Activated CD4-positive, alpha-beta T cell treated with anti-CD3 and anti-CD28 coated beads for 48 hours (primary cell): ENCODE measurements around the gene STMN3.

ENCODE experiments used
- DNase-seq: peaks from one replicate; pipeline ENCODE4 v3.0.0-alpha.2; 2020

Gene STMN3

DNA sequence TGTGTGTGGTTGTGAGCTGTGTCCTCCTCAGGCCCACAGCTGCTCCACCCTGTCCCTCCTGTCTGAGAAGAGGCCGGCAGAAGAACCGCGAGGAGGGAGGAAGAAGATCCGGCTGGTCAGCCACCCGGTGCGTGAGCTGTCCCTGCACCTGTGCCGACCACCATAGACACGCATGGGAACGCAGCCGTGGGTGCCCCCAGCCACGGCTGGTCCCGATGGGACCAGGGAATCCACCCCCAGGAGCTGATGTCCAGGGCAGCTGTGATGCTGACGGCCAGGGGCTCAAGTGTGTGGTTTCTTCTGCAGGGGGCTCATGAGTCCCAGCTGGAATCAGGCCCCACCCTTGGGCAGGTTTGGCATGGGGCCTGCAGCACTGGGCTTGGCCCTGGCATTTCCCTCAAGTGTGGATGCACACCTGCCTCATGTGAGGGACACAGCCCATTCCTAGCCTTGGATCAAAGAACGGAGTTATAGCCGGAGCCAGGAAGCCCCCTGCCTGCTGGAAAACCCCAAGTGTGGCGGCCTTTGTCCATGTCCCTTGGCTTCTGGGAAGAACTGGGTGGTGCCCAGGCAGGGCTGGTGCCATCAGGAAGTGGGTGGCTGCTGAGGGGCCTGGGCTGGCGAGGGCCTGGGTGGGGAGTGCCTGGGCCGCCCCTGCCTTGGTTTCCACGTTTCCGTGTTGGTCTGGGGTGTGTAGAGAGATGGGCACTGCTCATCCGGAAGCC lies 38.6 kb upstream of the STMN3 start:
- DNase-seq, result no peak

DNA sequence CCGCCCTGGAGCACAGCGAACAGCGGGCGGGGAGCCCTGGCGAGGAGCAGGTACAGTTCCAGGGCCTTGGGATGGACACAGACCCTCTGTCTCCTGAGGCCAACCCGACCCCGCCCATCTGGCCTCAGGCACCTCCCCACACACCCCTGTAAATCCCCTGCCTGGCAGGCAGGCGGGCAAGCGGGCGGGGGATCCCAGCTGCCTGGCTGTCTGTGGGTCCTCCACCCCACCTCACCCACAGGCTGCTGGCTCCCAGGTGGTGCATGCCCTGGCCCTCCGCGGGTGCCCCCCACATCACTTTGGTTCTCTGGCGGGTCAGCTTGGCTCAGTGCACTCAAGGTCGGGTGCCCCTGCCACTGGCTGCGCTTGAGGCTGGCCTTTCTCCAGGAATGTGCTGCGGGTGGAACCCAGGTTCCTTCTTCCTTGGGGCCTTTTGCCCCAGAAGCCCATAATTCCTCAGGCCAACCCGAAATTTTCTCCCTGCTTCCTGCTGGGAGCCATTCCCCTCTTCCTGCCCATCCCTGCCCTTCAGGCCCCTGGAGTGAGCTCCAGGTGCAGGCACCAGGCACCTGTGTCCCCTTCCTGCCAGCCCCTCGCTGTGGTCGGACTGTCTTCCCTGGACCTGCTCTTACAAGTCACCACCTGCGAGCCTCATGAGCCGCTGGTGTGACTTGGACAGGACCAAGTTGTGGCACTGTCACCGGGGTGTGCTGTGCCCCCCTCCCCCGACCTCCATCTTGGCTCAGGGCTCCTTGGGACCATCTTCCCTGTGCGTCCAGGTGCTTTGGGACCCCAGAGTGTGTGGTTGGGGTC lies 37.9 kb upstream of the STMN3 start:
- DNase-seq, result no peak

DNA sequence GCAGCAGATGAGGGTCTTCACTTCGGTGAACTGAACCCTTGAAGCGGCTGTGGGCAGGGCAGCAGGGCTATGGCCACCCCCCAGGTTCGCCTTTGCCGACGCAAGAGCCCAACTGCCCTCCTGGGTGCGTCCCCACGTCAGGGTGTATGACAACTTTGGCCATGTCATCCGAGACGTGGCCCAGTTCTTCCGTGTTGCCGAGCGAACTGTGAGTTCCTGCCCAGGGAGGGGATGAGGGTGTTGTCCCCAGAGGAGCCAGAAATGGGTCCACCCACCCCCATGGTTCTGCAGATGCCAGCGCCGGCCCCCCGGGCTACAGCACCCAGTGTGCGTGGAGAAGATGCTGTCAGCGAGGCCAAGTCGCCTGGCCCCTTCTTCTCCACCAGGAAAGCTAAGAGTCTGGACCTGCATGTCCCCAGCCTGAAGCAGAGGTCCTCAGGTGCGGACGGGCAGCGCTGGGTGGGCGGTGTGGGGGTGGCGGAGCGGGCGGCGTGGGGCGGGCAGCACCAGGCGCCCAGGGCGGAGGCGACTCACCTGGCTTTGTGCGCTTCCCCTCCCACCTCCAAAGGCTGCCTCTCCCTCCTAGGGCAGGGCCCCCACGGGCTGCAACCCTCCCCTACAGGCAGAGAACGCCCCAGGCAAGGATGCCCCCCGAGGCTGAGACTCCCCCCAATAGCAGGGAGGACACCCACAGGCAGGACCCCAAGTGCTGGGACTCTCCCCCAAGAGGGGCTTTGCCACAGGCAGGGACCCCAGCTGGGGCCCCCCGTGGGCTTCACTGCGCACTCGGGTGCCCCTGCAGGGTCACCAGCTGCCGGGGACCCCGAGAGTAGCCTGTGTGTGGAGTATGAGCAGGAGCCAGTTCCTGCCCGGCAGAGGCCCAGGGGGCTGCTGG lies 37.0 kb upstream of the STMN3 start:
- DNase-seq, result no peak

DNA sequence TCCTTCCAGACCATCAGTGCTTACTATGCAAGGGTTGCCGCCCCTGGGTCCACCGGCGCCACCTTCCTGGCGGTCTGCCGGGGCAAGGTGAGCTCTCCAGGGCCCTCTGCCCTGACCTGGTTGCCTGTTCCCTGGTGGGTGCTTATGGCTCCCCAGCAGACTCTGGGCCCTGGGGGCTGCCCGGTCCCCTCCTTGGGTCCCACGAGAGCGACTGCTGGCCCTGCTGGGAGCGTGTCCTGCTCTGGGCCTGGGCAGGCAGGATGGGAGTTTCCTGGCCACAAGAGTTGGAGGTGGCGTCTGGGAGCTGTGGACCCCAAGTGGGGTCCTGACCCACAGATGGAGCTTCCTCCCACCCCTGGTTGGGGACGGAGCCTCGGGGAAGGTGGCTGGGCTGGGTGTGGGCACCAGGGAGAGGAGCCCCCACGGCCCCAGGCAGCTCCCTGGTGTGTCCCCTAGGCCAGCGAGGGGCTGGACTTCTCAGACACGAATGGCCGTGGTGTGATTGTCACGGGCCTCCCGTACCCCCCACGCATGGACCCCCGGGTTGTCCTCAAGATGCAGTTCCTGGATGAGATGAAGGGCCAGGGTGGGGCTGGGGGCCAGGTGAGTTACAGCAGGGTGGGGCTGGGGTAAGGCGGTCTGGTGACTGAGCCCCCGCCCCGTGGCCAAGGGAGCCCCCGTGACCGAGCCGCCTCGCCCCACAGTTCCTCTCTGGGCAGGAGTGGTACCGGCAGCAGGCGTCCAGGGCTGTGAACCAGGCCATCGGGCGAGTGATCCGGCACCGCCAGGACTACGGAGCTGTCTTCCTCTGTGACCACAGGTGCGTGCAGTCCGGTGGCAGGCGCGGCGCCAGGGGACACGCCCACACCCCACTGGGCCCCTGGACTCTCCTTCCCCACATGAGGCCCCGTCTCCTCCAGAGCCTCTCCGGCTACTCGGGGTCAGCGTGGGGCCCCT lies 36.1 kb upstream of the STMN3 start:
- no peak for DNase-seq

DNA sequence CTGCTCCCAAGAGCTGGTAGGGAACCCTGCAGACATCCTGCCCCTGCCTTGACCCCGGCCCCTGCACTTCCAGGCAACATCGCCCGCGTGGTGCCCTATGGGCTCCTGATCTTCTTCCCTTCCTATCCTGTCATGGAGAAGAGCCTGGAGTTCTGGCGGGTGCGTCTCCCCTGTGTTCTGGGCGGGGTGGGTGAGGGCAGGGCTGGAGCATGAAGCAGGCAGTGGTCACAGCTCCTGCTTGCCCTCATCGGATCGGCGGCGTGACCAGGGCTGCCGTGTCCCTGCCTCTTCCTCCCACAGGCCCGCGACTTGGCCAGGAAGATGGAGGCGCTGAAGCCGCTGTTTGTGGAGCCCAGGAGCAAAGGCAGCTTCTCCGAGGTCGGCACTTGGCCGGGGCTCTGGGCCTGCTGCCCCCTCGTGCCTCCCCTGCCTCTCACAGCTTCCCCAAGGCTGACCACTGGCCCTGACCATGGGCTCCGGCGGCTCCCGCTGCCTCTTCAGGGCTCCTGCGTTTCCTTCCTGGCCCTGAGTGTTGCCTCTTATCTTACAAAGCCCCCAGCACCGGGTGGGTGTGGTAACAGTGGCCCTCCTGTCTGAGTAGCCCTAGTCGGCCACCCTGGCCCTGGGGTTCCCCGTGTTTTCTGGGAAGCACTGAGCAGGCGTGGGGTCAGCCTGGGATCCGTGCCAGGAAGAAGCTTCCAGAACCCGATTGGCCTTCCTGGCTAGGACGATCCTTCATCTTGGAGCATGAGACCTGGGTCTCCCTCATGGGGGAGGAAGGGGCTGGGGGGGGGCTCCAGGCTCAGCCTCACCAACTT lies 35.2 kb upstream of the STMN3 start:
- DNase-seq, result no peak

DNA sequence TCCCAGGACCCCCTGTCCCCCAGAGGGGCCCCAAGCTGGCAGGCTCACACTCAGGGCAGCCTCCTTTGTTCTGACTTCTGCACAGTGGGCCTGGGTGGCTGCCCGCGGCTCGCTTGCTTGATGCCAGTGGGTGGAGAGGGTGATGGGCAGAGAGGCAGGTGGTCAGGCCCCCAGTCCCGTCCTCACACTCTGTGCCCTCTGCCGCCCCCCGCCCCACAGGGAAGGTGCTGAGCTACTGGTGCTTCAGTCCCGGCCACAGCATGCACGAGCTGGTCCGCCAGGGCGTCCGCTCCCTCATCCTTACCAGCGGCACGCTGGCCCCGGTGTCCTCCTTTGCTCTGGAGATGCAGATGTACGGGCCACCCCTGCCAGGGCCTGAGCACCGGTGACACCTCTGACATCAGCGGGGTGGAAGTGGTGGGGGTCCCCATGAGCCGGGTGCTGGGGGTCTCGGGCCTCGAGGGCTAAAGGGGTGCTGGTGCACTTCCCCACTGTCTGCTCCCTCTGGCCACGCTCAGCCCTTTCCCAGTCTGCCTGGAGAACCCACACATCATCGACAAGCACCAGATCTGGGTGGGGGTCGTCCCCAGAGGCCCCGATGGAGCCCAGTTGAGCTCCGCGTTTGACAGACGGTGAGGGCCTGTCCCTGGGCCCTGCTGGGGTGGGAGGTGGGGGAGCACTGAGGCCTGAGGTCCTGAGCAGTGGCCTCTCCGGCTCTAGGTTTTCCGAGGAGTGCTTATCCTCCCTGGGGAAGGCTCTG lies 34.4 kb upstream of the STMN3 start:
- DNase-seq, result no peak

DNA sequence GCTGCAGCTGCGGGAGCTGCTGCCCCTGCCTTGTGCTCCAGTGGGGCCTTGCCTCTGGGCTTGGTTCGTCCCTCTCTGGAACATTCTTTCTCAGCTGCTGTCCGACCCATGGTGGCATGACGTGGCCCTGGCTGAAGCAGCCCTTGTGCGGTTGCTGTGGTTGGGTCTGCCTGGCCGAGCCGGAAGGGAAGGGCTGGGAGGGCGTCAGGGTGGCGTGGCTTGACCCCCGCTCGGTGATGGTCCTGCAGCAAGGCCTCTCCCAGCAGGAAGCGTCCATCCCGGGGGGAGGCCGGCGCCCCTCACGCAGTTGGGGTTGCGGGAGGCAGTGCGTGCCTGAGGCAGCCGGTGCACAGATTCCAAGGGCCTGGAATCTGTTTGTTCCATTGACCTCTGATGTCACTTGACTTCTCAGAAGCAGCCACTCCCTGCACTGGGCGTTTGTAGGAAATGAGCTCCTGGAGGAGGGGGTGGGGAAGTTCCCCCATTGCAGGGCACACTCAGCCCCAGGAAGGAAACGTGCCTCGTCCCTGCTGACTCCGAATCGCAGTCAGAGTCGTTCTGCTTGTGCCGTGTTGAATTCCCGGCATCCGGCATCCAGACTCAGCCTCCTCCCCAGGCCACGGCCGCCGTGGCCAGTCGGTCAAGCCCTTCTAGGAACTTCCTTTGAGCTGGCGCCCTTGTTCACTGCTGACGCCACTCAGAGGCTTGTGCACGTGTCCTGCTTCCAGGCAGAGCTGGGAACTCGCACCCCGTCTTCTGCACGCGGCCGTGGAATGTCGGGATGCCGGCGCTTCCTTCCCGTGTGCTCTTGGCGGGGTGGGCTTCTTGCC lies 33.5 kb upstream of the STMN3 start:
- peak; percentile 76 for DNase-seq

DNA sequence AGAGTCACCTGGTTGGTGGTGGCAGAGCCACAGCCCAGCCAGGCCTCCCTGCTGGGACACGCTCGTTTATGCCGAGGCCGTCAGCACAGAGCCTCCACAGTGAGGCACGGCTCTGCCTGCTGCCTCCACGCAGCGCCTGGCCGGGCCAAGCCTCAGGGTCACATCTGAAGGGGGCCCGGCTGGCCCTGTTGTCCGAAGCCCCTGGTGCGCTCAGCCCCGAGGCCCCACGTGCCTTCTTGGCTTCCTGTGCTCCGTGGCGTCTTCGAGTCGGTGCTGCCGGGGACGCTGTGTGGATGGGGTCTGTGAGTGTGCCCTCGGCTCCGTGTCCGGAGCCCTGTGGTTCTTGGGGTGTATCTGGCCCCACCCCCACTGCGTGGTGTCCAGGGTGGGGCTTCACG lies 32.9 kb upstream of the STMN3 start:
- no peak for DNase-seq

DNA sequence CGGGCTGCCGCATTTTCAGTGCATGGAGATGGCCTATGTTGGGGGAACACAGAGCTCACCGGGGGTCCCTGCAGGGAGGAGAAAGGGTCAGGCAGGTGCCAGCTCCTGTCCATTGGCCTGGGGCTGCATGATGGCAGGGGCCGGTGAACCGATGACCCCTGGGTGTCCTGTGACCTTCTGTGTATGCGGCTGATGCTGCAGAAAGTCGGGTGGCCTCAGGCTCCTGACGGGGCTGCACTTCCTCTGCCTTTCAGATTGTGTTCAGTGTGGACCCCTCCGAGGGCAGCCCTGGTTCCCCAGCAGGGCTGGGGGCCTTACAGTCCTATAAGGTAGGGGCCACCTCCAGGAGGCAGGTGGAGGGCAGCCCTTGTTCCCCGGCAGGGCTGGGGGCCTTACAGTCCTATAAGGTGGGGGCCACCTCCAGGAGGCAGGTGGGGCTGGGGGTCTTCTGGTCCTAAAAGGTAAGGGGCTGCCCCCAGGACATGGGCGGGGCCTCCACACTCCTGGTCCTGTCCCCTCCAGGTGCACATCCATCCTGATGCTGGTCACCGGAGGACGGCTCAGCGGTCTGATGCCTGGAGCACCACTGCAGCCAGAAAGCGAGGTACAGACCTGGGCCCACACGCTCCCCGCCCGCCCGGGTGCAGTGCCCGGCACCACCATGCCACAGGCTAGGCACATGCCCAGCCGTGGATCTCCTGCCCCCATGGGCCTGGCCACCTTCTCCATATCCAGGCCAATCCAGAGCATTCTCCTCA lies 32.2 kb upstream of the STMN3 start:
- no peak for DNase-seq

DNA sequence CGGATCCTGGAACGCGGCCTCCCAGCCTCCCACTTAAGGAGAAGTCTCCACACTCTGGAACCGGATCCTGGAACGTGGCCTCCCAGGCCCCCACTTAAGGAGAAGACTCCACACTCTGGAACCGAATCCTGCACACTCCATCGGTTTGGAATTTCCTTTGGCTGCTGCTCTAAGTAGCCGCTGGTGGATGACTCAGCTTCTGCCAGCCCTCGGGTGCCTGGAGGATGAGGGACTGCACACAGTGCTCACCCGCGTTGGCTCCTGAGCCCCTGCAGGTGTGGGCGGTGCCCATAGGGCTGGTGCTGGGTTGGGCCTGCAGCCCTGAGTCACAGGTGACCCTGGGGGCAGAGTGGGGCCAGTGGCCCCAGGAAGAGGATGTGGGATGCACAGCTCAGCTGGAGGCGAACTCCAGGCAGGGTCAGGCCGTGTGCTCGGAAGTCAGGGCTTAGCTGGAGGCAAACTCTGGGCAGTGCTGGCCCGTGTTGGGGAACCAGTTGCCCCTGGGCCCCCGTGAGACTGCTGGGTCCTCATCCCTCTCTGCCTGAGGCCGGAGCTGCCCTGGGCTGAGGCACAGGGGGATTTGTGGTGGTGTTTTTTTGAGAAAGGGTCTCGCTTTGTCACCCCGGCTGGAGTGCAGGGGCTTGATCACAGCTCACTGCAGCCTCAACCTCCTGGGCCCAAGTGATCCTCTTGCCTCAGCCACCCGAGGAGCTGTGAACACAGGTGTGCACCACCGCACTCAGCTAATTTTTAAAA lies 29.3 kb upstream of the STMN3 start:
- DNase-seq, result no peak

DNA sequence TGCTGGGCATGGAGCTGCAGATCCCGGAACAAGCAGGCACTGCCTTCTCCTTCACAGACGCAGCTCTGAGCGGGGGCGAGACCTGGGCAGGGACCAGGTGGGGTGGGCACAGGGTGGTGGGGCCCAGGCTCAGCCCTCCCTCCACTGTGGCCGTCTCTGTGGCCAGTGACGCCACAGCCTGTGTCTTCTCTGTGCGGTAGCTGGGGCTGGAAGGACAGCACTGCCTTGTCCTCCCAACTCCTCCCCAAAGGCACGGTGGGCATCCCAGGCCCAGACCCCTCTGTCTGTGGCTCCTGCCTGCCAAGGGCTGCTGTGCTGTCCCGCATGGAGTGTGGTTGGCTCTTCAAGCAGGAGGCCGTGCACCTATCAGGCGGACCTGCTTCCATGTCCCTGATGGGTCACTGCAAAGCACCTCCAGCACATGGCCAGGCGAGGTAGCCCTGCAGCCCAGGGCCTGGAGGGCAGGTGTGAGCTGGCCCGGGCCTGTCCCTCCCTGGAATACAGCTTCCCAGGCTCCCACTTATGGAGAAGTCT lies 28.5 kb upstream of the STMN3 start:
- no peak for DNase-seq

DNA sequence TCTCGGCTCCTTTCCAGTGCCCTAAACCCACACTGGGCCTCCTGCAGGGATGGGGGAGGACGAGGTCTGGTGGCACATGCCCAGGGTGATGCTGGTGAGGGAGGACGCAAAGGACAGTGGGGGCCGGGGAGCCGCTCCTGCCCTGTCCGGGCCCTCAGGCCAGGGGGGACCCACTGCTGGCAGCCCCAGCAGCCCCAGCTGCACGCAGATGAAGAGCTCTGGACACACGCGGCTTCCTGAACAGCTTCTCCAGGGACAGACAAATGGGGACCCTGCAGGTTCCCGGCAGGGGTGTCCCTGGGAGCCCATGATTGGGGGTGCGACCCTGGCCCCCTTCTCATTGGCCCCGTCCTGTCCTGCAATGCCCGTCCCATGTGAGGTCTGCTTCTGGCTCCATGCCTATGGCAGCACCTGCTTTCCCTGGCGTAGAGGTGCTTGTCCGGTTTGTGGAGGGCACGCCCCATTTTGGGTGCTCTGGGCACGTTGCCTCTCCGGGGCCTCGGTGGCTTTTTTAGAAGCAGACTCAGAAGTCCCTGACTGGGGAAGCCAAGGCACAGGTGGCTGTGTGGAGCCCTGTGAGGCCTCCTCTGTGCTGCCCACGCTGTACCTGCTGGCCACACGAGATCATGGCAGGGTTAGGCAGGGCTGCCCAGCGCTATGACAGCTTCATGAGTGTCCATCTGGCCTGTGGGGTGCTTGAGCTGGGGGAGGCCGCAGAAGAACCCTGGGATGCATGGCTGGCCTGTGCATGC lies 27.8 kb upstream of the STMN3 start:
- no peak for DNase-seq

DNA sequence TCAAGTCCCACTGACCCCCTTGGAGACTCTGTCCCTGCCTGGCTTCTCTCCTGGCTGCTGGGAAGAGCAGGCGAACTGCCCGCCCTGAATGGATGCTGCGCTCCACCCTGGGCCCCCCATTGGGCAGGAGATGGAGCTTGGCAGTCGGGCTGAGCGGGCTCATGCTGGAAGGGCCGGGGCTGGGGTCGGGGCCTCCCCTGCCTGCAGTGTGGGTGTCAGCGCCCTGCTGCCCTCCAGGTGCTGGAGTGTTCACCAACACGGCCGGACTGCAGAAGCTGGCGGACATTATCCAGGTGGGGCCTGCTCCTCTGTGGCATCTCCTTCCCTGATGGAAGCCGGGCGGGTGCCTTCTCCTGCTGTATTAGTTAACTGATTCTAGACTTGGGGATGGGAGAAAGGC lies 27.2 kb upstream of the STMN3 start:
- no peak for DNase-seq

DNA sequence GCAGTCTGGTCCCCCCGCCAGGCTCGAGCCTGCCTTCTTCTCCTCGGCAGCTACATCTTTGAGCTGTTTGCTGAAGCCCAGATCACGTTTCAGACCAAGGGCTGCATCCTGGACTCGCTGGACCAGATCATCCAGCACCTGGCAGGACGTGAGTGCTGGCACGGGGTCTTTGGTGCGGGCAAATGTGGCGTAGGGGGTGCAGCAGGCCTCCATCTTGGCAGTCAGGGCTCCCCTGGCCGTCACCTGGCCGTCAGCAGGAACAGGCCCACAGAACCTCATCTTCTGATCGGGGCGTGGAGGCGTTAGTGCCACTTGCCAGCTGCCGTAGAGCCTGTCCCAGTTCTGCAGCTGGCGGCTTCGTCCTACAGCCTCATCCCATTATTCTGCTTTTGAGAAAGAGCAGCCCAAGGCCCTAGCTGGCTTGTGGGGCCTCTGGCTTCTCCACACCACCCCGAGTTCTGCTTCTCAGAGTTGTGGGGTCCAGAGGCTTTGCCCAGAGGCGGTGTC lies 26.6 kb upstream of the STMN3 start:
- no peak for DNase-seq

DNA sequence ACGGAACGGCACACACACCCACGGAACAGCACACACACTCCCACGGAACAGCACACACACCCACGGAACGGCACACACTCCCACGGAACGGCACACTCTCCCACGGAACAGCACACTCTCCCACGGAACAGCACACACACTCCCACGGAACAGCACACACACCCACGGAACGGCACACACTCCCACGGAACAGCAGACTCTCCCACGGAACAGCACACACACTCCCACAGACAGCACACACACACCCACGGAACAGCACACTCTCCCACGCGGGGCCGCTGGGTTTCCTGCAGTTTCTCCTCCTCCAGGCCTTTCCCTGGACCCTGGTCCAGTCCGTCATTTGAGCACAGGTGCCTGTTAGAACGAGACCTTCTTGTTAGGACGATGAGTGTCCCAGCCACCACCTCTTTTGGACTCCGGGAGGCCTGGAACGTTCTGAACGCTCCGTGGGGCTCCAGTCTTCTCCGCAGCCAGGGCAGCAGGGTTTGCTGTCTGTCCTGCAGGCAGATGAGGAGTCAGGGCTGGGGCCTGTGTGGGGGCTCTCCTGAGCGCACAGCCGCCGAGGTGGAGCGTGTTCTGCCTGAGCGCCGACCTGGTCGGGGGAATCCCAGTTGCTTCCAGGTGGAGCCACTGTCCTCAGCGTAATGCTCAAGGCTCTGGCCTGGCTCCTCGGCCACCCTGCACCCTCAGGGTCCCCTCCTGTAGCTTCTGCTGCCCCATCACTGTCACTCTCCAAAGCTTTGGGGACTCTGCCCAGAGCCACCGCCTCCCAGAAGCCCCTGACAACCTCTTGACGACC lies 25.6 kb upstream of the STMN3 start:
- DNase-seq, result no peak

DNA sequence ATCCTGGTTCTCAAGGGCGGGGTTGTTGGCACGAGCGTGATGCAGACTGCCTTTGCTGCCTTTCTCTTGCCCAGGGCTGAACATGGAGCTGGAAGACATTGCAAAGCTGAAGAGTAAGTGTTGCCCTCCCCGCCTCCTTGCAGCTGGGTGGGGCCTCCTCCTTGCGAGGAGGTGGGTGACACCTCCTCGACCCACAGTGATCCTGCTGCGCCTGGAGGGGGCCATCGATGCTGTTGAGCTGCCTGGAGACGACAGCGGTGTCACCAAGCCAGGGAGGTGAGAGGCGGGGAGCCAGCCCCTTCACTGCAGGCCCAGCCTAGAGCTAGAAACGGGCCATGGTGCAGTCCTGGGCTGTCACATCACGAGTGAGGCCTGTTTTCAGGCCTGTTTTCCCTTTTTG lies 24.8 kb upstream of the STMN3 start:
- DNase-seq, result no peak
